ENCODE measurements around the gene ARIH2.
"Not testable (repeated sequence)": the region's sequence is repeated elsewhere in the genome, so short reads cannot be mapped to it uniquely, and the experiment has no call there.

ARIH2 gene

DNA sequence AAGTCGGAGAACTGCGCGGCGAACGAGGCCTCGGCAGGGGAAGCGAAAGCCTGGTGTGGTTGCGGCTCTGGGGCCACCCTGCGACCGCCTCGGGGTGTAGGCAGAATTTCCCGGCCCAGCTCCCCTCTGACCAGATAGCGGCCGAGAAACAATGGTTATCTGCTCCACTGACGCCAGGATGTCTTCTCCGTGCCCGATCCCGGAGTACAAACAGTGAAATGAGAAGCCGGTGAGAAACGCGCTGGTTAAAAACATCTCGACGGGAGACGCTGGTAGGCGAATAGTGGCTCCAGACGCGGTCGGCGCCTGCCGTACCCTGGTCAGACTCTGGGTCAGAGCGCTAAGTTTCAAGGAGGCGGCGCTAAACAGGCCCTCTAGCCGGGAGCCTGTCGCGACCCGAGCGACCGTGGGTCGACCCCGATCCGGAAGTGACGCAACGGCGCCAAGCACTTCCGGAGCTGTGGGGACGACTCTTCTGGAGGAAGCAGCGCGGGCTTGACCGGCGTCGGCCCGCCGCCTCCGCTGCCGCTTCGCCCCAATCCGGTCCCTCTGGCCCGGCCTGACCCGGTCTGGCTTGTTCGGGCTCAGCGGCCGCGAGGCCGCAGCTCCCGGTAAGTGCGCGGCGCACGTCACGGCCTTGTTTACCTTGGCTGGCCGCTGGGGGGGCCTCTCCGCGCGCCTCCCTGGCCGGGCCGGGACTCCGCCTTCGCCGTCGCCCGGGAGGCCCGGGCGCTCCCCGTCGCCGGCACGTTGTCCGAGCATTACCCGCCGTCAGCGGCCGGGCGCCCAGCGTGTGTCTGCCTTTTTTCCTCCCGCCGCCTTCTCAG, at the start of gene ARIH2:
ARIH2 (plus strand) TSS at position 455 of the 827 bp plus-strand sequence. CDS start 8,717 bp downstream, outside the sequence.
- FAIRE-seq = no peak

DNA sequence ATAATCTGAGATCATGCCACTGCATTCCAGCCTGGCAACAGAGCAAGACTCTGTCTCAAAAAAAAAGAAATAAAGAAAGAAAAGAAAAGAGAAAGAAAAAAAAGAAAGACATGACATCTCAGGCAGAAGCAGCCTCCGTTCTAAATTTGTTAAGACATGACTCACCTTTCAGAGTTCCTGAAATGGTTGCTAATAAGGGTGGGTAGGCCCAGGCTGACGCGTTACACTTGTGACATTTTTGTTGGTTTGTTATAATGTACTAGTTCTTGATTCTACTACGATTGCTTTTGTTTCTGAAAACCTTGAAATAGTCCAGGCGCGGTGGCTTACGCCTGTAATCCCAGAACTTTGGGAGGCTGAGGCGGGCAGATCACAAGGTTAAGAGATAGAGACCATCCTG, 41.0 kb upstream of the ARIH2 start:
- no peak for FAIRE-seq

DNA sequence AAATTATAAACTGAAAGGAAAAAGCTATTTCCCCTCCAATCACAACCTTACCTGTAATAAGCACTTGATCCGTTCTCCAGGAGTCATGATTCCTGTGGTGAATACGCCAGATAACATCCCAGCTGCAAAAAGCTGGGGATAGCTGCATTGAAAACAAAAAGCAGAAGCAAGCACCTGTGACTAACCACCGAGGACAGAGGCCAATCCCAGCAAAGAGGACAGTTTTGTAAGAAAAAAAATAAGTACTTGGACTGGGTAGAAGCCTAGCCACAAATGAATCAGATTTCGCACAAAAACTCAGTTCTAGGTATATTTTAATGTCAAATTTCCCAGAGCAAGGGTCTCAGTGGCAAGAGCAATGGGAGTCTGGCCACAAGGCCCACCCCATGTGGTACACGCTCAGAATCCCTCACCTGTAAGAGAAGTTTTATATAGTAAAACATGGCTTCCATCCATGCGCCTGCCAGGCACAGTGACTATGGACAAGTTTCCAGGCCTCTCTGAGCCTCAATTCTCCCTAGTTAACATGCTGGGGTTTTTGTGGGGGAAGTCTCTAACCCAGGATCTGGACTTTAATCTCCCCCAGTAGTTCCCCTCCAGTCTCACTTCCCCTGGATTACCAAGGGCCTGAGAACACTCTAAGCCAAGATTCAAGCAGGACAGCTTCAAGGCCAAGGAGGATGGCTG, 39.2 kb upstream of the ARIH2 start:
- FAIRE-seq = no peak

DNA sequence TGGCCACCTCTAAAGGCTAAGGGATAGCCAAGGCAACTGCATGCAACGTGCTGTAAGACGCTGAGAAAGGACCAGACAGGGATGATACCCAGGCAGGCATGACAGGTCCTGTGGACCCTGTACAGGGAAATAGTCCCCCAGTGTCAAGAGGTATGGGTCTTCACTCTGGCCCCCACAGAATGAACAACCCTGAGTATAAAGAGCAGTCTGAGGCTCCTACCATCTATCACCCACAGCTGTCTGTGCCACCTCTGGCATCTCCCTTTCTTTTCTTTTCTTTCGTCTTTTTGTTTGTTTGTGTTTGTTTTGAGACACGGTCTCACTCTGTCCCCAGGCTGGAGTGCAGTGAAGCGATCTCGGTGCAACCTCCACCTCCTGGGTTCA, 38.7 kb upstream of the ARIH2 start:
- FAIRE-seq = no peak

DNA sequence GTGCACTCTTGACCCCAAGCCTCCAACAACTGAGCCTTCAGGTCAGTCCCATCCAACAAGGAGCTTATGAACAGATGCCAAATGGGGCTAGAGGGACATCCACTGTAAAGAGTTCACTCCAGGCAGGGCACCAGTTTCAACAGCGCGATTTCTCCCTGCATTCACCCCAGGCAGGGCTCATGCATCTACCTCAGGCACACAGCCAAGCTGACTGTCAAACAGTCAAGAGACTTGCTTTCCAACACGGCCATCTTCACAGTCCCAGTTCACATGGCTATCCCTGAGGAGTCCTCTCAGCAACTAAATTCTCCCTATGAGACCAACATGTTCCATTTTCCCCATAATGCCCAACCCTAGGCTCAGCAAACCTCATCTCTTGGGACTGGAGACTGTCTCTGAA, 37.6 kb upstream of the ARIH2 start:
- FAIRE-seq = no peak

DNA sequence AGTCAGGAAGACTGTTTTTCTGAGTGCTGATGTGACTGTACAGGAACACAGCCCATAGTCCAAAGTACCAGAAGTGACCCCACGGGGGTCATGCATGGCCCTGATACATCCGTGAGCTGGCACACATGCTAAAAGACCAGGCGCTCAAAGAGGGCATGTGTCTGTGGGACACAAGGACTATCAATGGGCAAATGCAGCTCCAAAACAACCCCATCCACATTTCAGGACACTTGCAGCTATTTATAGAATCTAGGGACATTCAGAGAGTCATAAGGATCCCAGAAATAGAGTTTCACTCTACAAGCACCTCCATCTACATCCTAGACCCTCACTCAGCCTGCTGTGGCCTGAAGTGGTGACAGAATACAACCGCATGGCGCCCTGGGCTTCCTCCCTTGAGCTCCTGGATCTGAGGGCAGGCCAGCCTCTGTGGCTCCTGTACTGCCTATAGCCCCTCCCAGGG, 37.0 kb upstream of the ARIH2 start:
- no peak for FAIRE-seq

DNA sequence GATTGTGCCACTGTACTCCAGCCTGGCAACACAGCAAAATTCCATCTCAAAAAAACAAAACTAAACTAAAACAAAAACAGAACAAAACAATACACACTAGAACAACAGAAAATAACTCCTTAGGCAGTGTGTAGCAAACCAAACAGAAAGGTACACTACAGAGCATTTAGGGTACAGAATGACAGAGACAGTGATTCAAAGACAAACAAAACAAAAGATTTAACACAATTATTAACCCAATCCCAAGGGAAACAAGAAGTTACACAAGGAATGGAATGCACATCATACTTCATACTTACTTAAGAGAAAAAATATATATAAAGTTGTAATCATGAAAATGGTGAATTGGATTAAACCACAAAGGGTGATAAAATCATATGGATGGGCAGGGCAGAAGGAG, 32.9 kb upstream of the ARIH2 start:
- FAIRE-seq = no peak

DNA sequence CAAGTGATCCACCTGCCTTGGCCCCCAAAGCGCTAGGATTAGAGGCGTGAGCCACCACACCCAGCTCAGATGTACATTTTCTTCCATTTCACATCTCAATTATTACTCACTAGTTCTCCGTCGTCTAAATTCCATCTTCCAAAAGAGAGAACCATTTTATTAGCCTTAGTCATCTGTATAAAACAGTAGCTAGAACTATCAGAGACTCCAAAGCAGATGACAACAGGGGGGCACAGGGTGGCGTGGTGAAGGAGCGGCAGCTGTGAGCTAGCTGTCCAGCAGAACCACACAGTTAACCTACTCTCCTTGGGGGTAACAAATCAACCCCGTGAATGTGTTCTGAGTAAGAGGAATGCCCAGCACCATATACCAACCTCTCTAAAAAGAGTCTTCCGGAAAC, 27.0 kb upstream of the ARIH2 start:
- no peak for FAIRE-seq

DNA sequence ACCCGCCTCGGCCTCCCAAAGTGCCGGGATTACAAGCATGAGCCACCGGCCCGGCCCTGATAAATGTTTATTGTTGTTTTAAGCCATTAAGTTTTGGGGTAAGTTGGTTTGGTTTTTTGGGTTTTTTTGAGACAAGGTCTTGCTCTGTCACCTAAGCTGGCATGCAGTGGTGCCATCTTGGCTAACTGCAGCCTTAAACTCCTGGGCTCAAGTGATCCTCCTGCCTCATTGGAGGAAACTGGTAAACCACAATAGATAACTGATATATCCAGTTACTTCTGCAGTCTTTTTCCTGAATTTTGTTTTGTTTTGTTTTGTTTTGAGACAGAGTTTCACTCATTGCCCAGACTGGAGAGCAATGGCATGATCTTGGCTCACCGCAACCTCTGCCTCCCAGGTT, 24.1 kb upstream of the ARIH2 start:
- no peak for FAIRE-seq

DNA sequence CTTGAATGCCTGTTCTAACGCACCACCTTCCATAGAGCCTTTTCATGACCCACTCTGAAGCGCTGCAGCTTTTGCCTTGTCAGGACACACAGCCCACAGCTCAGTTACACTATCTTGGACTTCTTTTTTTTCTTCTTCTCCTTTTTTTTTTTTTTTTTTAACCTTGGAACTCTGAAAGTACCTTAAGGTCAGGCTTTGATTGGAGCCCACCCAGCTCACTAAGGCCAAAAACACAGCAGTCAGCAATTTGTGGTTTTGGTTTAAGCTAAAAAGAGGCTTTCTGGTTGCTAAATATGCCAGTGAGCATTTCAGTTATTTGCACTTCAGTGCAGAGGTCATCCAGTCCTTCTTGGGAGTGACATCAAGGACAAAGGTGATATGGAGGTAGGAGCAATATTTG, 21.7 kb upstream of the ARIH2 start:
- FAIRE-seq = no peak

DNA sequence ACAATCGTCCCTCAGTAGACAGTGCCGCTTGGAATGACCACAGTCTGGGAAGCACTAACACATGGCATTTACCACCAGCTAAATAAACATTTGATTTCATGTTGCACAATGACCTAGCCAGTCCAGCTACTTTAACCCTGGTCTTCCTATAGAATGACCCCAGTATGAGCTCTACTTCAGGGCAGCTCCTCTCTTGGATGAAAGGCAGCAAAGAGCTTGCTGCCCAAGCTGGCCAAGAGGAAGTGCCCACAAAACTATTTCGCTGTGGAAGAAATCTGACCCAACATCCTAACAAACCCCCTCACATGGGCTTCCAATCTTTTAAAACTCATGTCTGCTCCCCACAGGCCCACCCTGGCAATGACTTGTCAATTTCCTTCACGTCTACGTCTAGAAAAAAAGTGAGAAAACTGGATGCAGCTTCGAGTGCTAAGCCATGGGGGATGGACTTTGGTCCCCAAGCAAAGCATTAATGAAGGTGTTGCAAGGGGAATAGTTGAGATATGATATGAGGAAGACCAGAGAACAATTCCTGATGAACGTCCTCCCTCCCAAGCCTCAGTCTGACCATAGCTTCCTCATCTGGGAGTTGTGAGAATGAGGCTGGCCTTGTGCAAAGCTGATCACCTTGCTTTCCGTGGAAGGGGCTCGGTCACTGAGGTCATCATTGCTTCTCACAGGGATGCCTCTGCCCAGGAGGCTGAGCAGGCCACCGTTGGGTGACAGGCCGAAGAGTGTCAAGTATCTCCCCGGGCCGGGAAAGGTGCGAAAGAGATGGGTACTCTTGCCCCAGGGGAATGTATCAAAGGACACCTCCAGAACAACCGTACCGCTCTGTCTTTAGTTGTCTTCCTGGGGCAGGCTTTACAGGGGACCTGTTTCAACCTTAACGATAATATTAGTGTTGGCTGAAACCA, 20.9 kb upstream of the ARIH2 start:
- FAIRE-seq = no peak

DNA sequence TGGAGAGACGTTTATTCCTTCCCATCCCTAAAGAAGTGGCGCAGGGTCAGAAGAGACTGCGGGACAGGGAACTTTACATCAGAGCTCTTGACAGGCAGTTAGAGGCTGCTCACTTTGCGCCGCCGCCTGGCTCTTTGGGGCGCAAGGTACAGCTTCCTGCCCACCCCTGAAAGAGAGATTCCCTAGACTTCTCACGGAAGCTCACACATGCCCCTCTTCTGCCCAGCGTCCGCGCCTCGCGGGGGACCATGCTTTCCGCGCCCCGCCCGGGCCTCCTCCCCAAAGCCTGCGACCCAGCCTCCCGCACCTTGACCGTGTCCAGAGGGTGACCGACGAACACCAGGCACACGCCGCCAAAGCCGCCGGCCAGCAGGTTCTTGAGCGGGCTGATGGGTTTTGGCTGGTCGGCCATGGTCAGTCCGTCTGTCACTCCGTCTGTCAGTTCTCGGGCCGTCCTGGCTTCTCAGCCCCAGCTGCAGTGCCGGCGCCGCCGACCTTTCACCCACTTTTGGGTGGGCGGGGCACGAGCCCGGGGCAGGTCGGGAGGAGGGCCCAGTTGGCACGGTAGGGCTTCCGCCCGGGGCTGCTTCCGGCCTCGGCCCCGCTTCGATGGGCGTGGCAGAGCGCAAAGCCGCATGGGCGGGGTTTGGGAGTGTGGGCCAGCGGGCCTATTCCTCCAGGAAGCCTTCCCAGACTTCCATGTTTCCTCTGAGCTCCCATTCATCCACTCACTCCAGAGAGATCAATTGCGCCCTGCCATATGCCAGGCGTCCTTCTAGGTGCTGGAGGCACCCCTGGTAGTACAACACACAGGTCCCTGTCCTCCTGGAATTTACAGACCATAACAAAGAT, 20.0 kb upstream of the ARIH2 start, which contains the start of gene SLC25A20:
SLC25A20 (minus strand) TSS at position 500 of the 852 bp plus-strand sequence; CDS start at position 412, 88 bp downstream.
- FAIRE-seq = no peak

DNA sequence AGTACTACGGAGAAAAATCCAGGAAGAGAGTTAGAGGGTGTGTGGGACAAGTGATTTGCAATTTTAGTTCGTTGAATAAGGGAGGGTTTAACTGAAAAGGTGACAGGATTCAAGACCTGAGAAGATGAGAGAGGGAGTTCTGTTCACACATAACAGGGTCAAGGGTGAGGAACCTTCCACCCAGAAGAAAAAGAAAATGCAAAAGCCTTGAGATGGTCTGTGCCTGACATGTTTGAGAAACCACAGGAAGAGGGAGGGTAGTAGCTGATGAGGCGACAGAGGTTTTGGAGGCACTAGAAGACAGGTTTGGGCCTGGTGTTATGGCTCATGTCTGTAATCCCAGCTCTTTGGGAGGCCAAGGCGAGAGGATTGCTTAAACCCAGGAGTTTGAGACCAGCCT, 19.4 kb upstream of the ARIH2 start:
- FAIRE-seq = no peak

DNA sequence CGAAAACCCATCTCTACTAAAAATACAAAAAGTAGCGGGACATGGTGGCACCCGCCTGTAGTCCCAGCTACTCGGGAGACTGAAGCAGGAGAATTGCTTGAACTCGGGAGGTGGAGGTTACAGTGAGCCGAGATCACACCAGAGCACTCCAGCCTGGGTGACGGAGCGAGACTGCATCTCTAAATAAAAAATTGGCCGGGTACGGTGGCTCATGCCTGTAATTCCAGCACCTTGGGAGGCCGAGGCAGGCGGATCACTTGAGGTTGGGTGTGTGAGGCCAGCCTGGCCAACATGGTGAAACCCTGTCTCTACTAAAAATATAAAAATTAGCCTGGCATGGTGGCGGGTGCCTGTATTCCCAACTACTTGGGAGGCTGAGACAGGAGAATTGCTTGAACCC, 11.6 kb upstream of the ARIH2 start:
- not testable (repeated sequence) for FAIRE-seq

DNA sequence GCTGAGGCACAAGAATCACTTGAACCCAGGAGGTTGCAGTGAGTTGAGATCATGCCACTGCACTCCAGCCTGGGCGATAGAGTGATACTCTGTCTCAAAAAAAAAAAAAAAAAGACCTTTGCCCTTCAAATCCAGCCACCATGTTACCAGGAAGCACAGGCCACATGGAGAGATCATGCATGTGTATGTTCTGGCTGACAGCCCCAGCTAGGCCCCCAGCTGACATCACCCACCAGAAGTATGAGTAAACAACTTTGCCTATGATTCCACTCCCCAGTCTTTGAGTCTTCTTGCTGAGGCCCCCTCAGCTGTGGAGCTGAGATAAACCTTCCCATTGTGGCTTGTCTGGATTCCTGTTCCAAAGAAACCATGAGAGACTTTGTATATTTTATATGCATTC, 3.3 kb upstream of the ARIH2 start:
- FAIRE-seq = no peak

DNA sequence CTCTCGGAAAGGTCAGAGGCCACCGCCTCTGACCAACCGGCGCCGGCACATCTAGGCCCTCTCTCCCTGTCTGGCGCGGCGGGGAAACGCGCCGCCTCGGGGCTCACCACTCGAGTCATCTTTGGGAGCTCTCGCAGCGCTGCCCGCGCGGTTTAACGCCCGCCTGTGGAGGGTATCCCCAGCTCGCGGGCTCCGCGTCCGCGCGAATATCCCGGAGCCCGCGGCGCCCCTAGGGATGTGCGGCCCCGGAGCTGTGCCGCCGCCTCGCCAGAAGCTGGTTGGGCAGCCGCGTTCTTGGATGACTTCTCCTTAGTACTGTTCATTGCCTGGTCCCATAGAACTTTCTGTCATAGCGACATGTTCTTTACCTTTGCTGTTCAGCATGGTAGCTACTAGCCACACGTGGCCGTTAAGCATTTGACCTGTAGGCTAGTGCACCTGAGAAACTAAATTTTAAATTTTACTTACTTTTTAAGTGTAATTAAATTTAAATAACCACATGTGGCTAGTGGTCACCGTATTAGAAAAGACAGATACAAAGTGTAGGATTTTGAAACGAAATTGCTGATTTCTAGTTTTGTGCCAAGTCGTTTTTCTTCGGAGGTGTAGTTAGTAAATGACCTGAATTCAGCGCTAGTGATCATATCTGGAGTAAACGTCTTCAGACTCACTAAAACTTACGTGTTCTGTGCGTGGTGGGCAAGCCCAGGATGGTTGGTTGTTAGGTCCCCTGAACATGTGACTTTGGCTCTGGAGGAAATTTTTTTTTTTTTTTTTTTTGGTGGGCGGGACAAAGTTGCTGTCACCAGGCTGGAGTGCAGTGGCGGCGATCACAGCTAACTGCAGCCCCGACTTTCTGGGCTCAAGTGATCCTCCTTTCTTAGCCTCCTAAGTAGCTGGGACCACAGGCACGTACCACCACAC, 835 bp downstream of the ARIH2 start:
- FAIRE-seq = no peak

DNA sequence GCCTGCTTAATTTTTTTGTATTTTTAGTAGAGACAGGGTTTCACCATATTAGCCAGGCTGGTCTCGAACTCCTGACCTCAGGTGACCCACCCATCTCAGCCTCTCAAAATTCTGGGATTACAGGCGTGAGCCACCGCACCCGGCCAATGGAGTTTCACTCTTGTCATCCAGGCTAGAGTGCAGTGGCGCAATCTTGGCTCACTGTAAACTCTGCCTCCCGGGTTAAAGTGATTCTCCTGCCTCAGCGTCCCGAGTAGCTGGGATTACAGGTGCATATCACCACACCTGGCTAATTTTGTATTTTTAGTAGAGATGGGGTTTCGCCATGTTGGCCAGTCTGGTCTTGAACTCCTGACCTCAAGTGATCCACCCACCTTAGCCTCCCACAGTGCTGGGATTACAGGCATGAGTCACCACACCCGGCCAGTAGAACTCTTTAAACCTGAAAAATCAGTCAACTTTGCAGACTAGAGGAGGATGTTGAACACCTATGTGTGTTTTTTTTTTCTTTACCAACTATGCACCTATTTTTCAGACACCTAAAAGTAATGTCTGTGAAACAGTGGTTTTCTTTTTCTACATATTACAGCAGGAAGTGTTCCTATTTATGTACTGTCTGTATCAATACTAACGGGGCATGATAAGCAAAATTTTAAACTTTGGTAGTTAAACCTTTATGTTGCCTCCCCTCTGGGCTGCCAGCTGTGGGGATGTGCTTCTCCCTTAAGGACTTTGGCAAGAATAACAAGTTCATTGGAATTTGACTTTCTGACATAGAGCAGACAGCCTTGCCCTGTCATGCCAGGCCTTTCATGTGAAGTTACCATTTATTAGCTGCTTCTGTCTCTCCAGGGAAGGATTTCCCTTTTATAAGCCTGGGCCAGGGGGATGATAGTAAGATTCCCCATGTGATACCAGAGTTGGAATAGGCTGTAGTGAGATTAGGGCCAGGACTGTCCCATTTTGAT, 8.1 kb downstream of the ARIH2 start:
- no peak for FAIRE-seq

DNA sequence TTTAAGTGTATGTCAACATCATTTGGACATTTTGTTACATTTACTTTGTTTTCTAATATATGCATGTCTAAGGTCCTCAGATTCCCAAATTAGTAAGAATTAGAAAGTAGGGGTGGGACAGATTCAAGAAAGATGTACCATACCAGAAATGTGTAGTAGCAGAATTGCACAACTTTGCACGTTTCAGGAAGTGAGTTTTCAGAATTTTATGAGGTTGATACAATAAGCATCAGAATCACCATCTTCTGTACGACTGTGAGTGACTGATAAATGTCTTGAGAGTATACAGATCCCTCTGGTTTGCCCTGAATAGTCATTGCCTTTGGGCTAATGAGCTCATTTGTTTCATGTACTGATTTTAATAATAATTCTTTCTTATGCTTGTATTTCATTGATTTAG, 9.3 kb downstream of the ARIH2 start:
- FAIRE-seq = no peak

DNA sequence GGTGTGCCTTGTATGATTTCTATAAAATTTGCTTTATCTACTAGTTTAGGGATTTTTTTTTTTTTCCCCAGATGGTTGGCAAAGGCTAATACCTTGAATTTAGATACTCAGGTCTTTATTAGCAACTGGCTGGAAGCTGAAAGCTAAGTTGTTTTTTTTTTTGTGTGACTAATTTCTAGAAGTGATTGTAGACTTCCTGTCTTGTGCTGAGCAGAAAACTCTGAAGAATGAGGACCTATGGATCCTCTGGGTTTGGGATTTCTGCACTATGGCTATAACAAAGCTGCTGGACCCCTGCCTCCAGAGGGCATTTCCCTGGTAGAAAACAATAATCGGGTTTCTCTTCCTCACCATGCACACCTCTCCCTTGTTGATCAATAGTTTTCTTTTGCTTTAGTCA, 10.0 kb downstream of the ARIH2 start:
- no peak for FAIRE-seq

Measured in colon (tissue), 2 donors.